Cardiac atrium fibroblast (primary cell): Measurements from ENCODE around the gene CNBP. TPM values are rescaled to one million over a fixed set of nuclear protein-coding genes. Genes with fewer than 3 reads are reported as not detected.

Experiments
- total RNA-seq: library from RNA; depleted of rRNA; stranded (reverse); fragments of >200 nt; gene quantifications from 2 replicates; pipeline ENCODE4 v1.2.3, GENCODE V29; 2015

CNBP gene
- 240 and 256 TPM in 2 replicates for total RNA-seq

GRCh38 chr3:129183569-129184395, at the start of gene CNBP:
TSS of gene CNBP (minus strand) at chr3:129183896. CDS start at chr3:129171757, 12,139 bp downstream.

GRCh38 chr3:129160891-129161859, 22.5 kb downstream of the CNBP start, which contains the start of gene ISY1:
TSS of gene ISY1 (minus strand) at chr3:129161063. CDS start at chr3:129160975, 88 bp downstream.

GRCh38 chr3:129121792-129122411, 61.8 kb downstream of the CNBP start, which contains the start of gene RAB43:
TSS of gene RAB43 (minus strand) at chr3:129121804. CDS start at chr3:129121489, 315 bp downstream.

Other genes with a start within 250 kb of the CNBP start
- not detected in 2 replicates for gene CFAP92, start 189.8 kb downstream of the CNBP start, total RNA-seq
- gene EFCC1, start 182.6 kb downstream of the CNBP start, total RNA-seq: not detected in 2 replicates
- not detected in 2 replicates for gene GP9, start 123.1 kb downstream of the CNBP start, total RNA-seq
- gene RAB43, start 62.1 kb downstream of the CNBP start, total RNA-seq: 29.6 and 36.6 TPM in 2 replicates
- gene ISY1, start 22.8 kb downstream of the CNBP start, total RNA-seq: 18.6 and 20.2 TPM in 2 replicates
- gene COPG1, start 65.7 kb upstream of the CNBP start, total RNA-seq: 276 and 279 TPM in 2 replicates
- 21.1 and 24.0 TPM in 2 replicates for gene HMCES, start 95.0 kb upstream of the CNBP start, total RNA-seq
- gene EFCAB12, start 244.7 kb upstream of the CNBP start, total RNA-seq: not detected in 2 replicates